GM18873 (cell line): ENCODE results near the gene TENM4.
"Not testable (repeated sequence)": the region's sequence is repeated elsewhere in the genome, so short reads cannot be mapped to it uniquely, and the experiment has no call there.

Source experiments
- ATAC-seq: cut with Tn5 transposase; IDR thresholded peaks from one replicate; pipeline ENCODE4 v1.9.1; 2021; ENCODE audit warnings: mild to moderate bottlenecking, moderate library complexity, moderate number of reproducible peaks; ENCODE audit not compliant: unreplicated experiment, low FRiP score

The TENM4 gene

GRCh38 chr11:79227308-79227707, 213.5 kb downstream of the TENM4 start:
- no peak for ATAC-seq

DNA sequence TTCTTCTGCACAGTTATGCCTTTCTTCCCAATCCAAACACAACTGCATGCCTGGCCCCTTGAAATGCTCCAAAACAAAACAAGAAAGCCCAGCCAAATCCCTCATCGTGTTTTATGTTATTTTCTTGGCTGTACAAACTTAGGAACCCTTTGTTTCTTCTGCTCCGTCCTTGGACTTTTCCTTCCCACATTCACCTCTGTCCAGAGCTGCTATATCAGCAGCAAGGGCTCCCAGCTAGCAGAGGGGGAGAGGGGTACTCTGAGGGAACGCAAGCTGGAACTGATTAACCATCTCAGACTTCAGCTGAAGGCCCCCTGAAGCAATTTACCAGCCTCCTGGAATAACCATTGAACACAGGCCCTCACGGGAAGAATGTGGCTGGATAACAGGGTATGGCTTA, 214.7 kb downstream of the TENM4 start:
- no peak for ATAC-seq

GRCh38 chr11:79222163-79222562, 218.7 kb downstream of the TENM4 start:
- ATAC-seq = not testable (repeated sequence)

GRCh38 chr11:79221444-79222130, 219.2 kb downstream of the TENM4 start:
- ATAC-seq = no peak

- ATAC-seq = no peak
Observed at GRCh38 chr11:79220171-79220570, 220.7 kb downstream of the TENM4 start.

GRCh38 chr11:79219186-79220045, 221.4 kb downstream of the TENM4 start:
- ATAC-seq = no peak

DNA sequence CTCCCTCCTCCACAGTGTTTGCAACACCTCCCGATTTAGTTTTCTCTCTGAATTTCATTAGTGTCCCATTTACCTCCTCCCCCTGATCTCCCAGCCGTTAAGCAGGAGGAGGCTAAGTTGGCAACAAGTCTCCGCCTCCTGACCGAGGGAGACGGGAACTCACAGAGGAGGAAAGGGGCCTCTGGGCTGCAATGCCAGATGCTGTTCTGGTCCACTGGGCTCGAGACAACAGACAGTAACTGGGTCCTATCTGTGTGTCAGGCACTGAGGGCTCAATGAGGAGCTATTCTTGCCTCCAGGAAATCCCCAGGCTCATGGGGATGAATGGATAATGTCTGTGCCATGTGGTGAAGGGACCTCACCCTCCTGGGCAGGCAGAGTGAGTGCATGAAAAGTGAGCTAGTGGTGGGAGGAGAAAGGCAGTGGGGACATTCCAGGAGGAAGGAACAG, 228.1 kb downstream of the TENM4 start:
- no peak for ATAC-seq

- no peak for ATAC-seq
Observed at GRCh38 chr11:79209540-79210266, 231.1 kb downstream of the TENM4 start.

GRCh38 chr11:79208126-79208525, 232.7 kb downstream of the TENM4 start:
- ATAC-seq = peak; percentile 64

DNA sequence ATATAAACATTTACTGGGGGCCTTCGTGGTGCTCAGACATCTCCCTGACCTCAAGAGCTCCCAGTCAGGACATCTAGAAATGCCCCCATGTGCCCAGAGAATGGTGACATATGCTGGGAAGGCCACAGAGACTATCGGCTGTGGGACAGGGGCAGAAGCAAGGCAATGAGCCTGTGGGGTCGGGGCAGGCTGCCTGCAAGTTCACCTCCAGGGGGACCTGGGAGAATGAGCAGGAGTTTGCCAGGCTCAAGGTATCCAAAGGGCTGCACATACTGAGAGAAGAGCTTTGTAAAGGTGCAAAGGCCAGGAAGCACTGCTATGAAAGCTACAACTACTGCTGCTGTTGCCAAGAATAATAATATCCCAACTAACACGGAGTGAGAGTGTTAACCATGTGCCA, 233.9 kb downstream of the TENM4 start:
- ATAC-seq = no peak

- no peak for ATAC-seq
Observed at GRCh38 chr11:79205786-79206185, 235.0 kb downstream of the TENM4 start.

- no peak for ATAC-seq
Observed at GRCh38 chr11:79201677-79202347, 239.0 kb downstream of the TENM4 start.

DNA sequence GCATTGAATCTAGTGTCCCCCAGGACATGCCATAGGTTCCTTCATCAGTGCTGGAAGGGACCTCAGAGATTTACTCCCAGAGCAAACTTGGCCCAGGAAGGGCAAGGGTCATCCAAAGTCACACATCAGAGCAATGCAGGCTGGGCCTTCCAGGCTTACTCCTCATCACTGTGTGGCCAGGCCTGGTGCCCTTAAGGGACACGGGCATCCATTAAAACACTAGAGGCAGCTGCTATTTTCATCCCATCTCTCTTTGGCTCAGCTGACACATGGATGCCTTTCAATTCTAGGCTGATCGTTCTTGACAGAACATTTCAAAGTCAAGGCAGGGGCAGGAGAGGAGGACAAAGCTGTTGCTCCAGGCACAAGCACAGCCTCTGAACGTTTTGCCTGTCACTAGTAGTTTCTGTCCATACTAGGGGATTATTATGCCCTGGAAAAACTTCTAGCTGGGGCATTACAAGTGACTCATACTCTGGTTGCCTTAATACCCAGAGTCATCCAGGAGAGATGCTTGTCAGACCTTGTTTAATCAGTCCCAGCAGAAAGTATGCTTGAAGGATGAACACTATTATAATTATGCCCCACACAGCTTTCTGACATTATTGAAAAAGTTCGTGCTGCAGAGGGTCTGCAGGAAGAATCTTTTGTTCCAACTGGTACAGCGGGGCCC, 240.3 kb downstream of the TENM4 start:
- ATAC-seq = no peak

DNA sequence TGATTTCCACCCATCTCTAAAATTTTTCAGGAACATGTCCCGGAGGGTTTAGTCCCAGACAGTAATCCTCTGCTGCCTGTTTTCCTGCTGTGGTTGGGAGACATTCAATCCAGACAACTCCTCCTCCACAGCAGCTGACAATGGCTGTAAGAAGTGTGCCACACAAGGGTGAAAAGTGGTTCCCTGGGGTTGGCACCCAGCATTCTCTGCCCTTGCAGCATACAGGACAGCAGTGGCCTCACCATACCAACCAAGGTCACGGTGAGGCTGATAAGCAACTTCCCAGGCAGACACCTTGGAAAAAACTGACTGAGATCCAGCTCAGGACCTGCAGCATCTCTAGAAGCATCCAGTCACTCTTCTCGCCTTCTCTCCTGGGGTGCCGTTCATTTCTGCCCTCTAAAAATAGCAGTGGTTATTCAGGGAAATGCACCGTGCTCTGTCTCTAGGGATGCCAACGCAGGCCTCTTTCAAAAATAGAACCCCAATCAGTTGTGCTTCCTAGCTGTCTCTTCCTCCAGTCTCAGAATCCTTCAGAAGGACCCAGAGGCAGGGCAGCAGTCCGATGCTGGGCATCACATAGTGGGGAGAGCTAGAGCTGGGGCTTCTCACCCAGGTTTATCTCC, 241.0 kb downstream of the TENM4 start:
- no peak for ATAC-seq

DNA sequence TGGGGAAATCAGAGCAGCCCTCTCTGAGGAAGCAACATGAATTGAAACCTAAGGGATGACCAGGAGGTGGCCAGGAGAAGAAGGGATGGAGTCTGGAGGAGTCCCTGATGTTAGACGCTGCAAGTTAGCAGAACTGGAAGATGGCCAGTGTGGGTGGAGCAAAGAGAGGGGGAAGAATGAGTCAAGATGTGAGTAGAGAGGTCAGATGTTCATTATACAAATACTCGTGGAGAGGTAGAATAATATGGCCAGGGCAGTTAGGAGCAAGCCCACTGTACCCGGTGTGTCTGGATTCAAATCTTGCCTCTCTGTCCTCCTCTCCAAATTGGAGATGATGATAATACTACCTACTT, 242.0 kb downstream of the TENM4 start:
- ATAC-seq = no peak

- ATAC-seq = no peak
Observed at GRCh38 chr11:79198203-79198897, 242.5 kb downstream of the TENM4 start.

GRCh38 chr11:79196950-79197349, 243.9 kb downstream of the TENM4 start:
- ATAC-seq = no peak

DNA sequence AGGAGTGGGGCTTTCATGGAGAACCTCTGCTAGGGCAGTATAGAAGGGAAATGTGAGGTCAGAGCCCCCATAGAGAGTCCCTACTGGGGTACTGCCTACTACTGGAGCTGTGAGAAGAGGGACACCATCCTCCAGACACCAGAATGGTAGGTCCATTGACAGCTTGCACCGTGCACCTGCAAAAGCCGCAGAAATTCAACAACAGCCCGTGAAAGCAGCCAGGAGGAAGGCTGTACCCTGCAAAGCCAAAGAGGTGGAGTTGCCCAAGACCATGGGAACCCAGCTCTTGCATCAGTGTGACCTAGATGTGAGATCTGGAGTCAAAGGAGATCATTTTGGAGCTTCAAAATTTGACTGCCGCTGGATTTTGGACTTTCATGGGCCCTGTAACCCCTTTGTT, 245.6 kb downstream of the TENM4 start:
- ATAC-seq = no peak

DNA sequence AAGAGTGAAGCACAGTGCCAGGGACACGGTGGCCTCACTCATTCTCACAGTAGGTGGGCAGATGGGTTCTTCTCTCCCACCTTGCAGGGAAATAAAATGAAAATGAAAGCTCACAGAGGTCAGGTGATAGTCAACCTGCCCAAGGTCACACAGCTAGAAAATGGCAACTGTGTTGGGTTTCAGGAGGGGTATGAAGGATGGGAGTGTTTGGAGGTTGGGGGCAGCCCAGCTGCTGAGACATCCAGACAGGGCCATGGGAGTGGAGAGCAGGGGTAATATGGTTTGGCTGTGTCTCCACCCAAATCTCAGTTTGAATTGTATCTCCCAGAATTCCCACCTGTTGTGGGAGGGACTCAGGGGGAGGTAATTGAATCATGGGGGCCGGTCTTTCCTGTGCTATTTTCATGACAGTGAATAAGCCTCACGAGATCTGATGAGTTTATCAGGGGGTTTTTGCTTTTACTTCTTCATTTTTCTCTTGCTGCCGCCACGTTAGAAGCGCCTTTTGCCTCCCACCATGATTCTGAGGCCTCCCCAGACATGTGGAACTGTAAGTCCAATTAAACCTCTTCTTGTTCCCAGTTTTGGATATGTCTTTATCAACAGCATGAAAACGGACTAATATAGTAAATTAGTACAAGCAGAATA, 247.0 kb downstream of the TENM4 start:
- no peak for ATAC-seq
